ENCODE data around the gene MACROD2. TPM values are rescaled to one million over a fixed set of nuclear protein-coding genes. Genes with fewer than 3 reads are reported as not detected.
A peak's percentile ranks its signal among the peaks of the same experiment; 100 is the strongest.

The MACROD2 gene
- polyA plus RNA-seq, 5 donors = 5.3 to 8.3 (median 8.1) TPM

GRCh38 chr20:14751191-14751590, 755.9 kb downstream of the MACROD2 start:
- DNase-seq = no peak

- no peak for DNase-seq
Observed at GRCh38 chr20:14757728-14758127, 762.4 kb downstream of the MACROD2 start.

GRCh38 chr20:14758356-14758755, 763.0 kb downstream of the MACROD2 start:
- DNase-seq = no peak

- no peak for DNase-seq
Observed at GRCh38 chr20:14759979-14760378, 764.7 kb downstream of the MACROD2 start.

- DNase-seq = no peak
Observed at GRCh38 chr20:14761903-14762302, 766.6 kb downstream of the MACROD2 start.

- peak; percentile 61 to 66 for DNase-seq
Observed at GRCh38 chr20:14764511-14765369, 769.4 kb downstream of the MACROD2 start.

GRCh38 chr20:14765370-14765701, 770.0 kb downstream of the MACROD2 start:
- no peak for DNase-seq

- no peak for DNase-seq
Observed at GRCh38 chr20:14773486-14773885, 778.2 kb downstream of the MACROD2 start.

GRCh38 chr20:14775778-14776177, 780.5 kb downstream of the MACROD2 start:
- DNase-seq = no peak

GRCh38 chr20:14777591-14777990, 782.3 kb downstream of the MACROD2 start:
- no peak for DNase-seq

- no peak for DNase-seq
Observed at GRCh38 chr20:14778096-14778495, 782.8 kb downstream of the MACROD2 start.

GRCh38 chr20:14778875-14779274, 783.6 kb downstream of the MACROD2 start:
- no peak for DNase-seq

GRCh38 chr20:14780508-14780907, 785.2 kb downstream of the MACROD2 start:
- DNase-seq = no peak

- no peak for DNase-seq
Observed at GRCh38 chr20:14782731-14783130, 787.4 kb downstream of the MACROD2 start.

- no peak for DNase-seq
Observed at GRCh38 chr20:14783766-14784165, 788.5 kb downstream of the MACROD2 start.

- no peak for DNase-seq
Observed at GRCh38 chr20:14785065-14785743, 789.9 kb downstream of the MACROD2 start.

GRCh38 chr20:14790190-14790589, 794.9 kb downstream of the MACROD2 start:
- no peak for DNase-seq

- no peak for DNase-seq
Observed at GRCh38 chr20:14790771-14791620, 795.7 kb downstream of the MACROD2 start.

GRCh38 chr20:14792915-14793314, 797.6 kb downstream of the MACROD2 start:
- DNase-seq = no peak

GRCh38 chr20:14799545-14800216, 804.4 kb downstream of the MACROD2 start:
- DNase-seq = no peak

- DNase-seq = no peak
Observed at GRCh38 chr20:14800707-14801425, 805.5 kb downstream of the MACROD2 start.
